ENCODE results near the gene SRD5A1. TPM values are rescaled to one million over a fixed set of nuclear protein-coding genes. Genes with fewer than 3 reads are reported as not detected.

Gene SRD5A1
- total RNA-seq, 4 donors from 2014 or later = 0.75 to 4.3 (median 3.3) TPM

- no peak overlapping the region for H3K4me3 ChIP-seq
- ATAC-seq (no peak), DNase-seq (no peak)
- in situ Hi-C loops (cut with MboI; ENCODE audit: low sequenced_read_pairs in 4 of 4) = loop anchor here in 2 of 4 donors (10.0 to 25.0 kb wide), 3 partner anchors 78 to 1225 kb away; partner anchors contain the start of genes CFAP90 (in 2 of the 2), FASTKD3 (in 2 of the 2), MTRR (in 2 of the 2) and TENT4A (in 1 of the 2)
- H3K4me1 ChIP-seq = peaks cover 12 to 16% of the 10 kb centered on the region in 2 donors
- H3K36me3 ChIP-seq = no peaks in the 10 kb centered on the region
- H3K9me3 ChIP-seq = no peaks in the 10 kb centered on the region
- H3K27ac ChIP-seq = no peak overlapping the region
- H3K27me3 ChIP-seq = no peaks in the 10 kb centered on the region
- intact Hi-C loops (cut with DNase I; ENCODE audit: low total_unique reads) = loop anchor here (10.0 kb wide), 1 partner anchor 1142 kb away; no protein-coding TSS in a partner anchor
- no peak for TF ChIP-seq POLR2A (IDR thresholded peaks at IDR 0.05)
- TF ChIP-seq CTCF (IDR thresholded peaks at IDR 0.05 in 4 of 5, conservative IDR thresholded peaks at IDR 0.05 in 1 of 5) = no peak
Measured at GRCh38 chr5:6637022-6637421, 3.8 kb downstream of the SRD5A1 start.

GRCh38 chr5:6637590-6637989, 4.3 kb downstream of the SRD5A1 start:
- Histone ChIP-seq H3K4me3 (no peak overlapping the region), H3K27ac (no peak overlapping the region), H3K9me3 (no peaks in the 10 kb centered on the region), H3K36me3 (no peaks in the 10 kb centered on the region), H3K4me1 (peaks cover 9 to 13% of the 10 kb centered on the region in 2 donors), H3K27me3 (no peaks in the 10 kb centered on the region)
- intact Hi-C loops (cut with DNase I; ENCODE audit: low total_unique reads) = loop anchor here (10.0 kb wide), 1 partner anchor 1143 kb away; no protein-coding TSS in a partner anchor
- no peak for TF ChIP-seq CTCF (IDR thresholded peaks at IDR 0.05 in 4 of 5, conservative IDR thresholded peaks at IDR 0.05 in 1 of 5)
- TF ChIP-seq POLR2A (IDR thresholded peaks at IDR 0.05) = no peak
- DNase-seq (no peak), ATAC-seq (no peak)
- in situ Hi-C loops (cut with MboI; ENCODE audit: low sequenced_read_pairs in 4 of 4) = loop anchor here in 2 of 4 donors (10.0 to 25.0 kb wide), 3 partner anchors 77 to 1225 kb away; partner anchors contain the start of genes CFAP90 (in 2 of the 2), FASTKD3 (in 2 of the 2), MTRR (in 2 of the 2) and TENT4A (in 1 of the 2)

- intact Hi-C loops (cut with DNase I; ENCODE audit: low total_unique reads) = loop anchor here (10.0 kb wide), 1 partner anchor 1143 kb away; no protein-coding TSS in a partner anchor
- in situ Hi-C loops (cut with MboI; ENCODE audit: low sequenced_read_pairs in 4 of 4) = loop anchor here in 2 of 4 donors (10.0 to 25.0 kb wide), 3 partner anchors 77 to 1224 kb away; partner anchors contain the start of genes CFAP90 (in 2 of the 2), FASTKD3 (in 2 of the 2), MTRR (in 2 of the 2) and TENT4A (in 1 of the 2)
Measured at GRCh38 chr5:6638236-6638635, 5.0 kb downstream of the SRD5A1 start.

GRCh38 chr5:6642655-6643054, 9.4 kb downstream of the SRD5A1 start:
- TF ChIP-seq POLR2A (IDR thresholded peaks at IDR 0.05) = no peak
- TF ChIP-seq CTCF (IDR thresholded peaks at IDR 0.05 in 4 of 5, conservative IDR thresholded peaks at IDR 0.05 in 1 of 5) = no peak
- Histone ChIP-seq H3K4me3 (no peak overlapping the region), H3K27me3 (no peaks in the 10 kb centered on the region), H3K4me1 (no peaks in the 10 kb centered on the region), H3K27ac (no peak overlapping the region), H3K9me3 (no peaks in the 10 kb centered on the region), H3K36me3 (no peaks in the 10 kb centered on the region)
- in situ Hi-C loops (cut with MboI; ENCODE audit: low sequenced_read_pairs in 4 of 4) (loop anchor here in 2 of 4 donors (25.0 kb wide), 1 partner anchor 1220 kb away; the partner anchor contains the start of genes CFAP90 (in 2 of the 2), FASTKD3 (in 2 of the 2) and MTRR (in 2 of the 2)), intact Hi-C loops (cut with DNase I; ENCODE audit: low total_unique reads) (no loop called here)
- DNase-seq = no peak
- ATAC-seq = no peak

More at GRCh38 chr5:6638236-6638635, 5.0 kb downstream of the SRD5A1 start:
- Histone ChIP-seq H3K27me3 (no peaks in the 10 kb centered on the region), H3K9me3 (no peaks in the 10 kb centered on the region), H3K36me3 (no peaks in the 10 kb centered on the region), H3K27ac (no peak overlapping the region), H3K4me3 (no peak overlapping the region), H3K4me1 (peaks cover 9 to 13% of the 10 kb centered on the region in 2 donors)
- DNase-seq (no peak), ATAC-seq (no peak)
- no peak for TF ChIP-seq CTCF (IDR thresholded peaks at IDR 0.05 in 4 of 5, conservative IDR thresholded peaks at IDR 0.05 in 1 of 5)
